IgD-negative memory B cell (primary cell): Measurements from ENCODE around the gene KCNH8. TPM values are rescaled to one million over a fixed set of nuclear protein-coding genes. Genes with fewer than 3 reads are reported as not detected.

Experiments
- H3K27ac Mint-ChIP-seq, 3 donors: one replicate each; pipeline ENCODE4 v1.8.0; 2020 to 2022; ENCODE audit warnings: mild to moderate bottlenecking in 3 of 3, mixed read lengths in 3 of 3, moderate library complexity in 1 of 3
- H3K27me3 Mint-ChIP-seq: one replicate; pipeline ENCODE4 v1.8.0; 2021; ENCODE audit warnings: mixed read lengths
- H3K36me3 Mint-ChIP-seq: one replicate; pipeline ENCODE4 v1.8.0; 2020; ENCODE audit warnings: mild to moderate bottlenecking, mixed read lengths
- H3K4me1 Mint-ChIP-seq, 3 donors: one replicate each; pipeline ENCODE4 v1.8.0; 2020 to 2022; ENCODE audit warnings: mixed read lengths in 3 of 3, mild to moderate bottlenecking in 1 of 3
- H3K4me3 Mint-ChIP-seq, 4 donors: one replicate each; pipeline ENCODE4 v1.8.0; 2020 to 2022; ENCODE audit warnings: mild to moderate bottlenecking in 4 of 4, mixed read lengths in 4 of 4, moderate library complexity in 3 of 4
- H3K9me3 Mint-ChIP-seq, 3 donors: one replicate each; pipeline ENCODE4 v1.8.0; 2020 to 2021; ENCODE audit warnings: mixed read lengths in 3 of 3, mild to moderate bottlenecking in 1 of 3
- polyA plus RNA-seq: library from polyadenylated mRNA; unstranded; fragments of 300-500 nt; fragmentation: Illumina TruSeq; gene quantifications from one replicate; pipeline ENCODE4 v1.2.3, GENCODE V29; 2021

The KCNH8 gene
- polyA plus RNA-seq, 1 donor from 2014 or later, result 1.9 TPM

DNA sequence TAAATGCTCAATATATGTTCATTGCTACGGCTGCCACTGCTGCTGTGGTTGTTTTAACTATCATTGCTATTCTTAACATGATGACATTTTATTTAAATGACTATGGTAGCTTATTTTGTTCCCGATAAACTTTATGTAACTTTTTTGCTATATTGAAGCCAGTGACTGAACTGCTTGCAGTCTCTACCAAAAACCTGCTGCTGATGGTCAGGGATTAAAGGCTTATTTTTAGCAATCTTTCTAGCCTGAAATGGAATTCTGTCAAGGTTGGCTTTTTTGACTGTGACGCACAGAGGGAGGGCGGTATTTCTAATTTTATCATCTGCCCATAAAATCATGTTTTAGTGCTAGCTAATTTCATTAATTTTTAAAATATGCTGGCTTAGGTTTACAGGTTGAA lies 271.8 kb downstream of the KCNH8 start:
- Mint-ChIP-seq H3K27ac (no peak overlapping the region), H3K9me3 (no peaks in the 10 kb centered on the region), H3K4me3 (no peak overlapping the region), H3K27me3 (no peaks in the 10 kb centered on the region), H3K4me1 (peaks cover 0 to 5% (median 1%) of the 10 kb centered on the region in 3 donors), H3K36me3 (peaks cover 2% of the 10 kb centered on the region)

DNA sequence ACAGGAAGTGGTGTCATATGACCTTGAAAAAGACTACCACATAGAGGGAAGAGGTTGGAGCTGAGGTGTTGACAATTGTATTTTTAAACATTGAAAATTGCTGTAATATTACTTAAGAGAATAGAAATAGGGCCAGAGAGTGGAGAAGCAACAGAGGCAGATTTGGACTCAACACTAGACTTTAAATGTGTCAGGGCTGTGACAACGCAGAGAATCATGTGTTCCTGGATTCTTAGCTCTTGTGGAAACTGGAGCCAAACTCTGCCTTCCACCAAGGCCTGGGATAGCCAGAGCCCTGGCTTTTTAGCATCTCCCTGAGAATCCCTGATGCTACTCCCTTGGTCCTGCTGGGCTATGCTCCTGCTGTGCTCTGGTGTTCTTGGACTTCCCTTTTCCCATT lies 277.5 kb downstream of the KCNH8 start:
- Mint-ChIP-seq H3K36me3 (peaks cover 3% of the 10 kb centered on the region), H3K4me1 (peaks cover 0 to 25% (median 16%) of the 10 kb centered on the region in 3 donors), H3K9me3 (peaks cover 0 to 3% (median 3%) of the 10 kb centered on the region in 3 donors), H3K27me3 (no peaks in the 10 kb centered on the region), H3K27ac (peak overlapping the region in 2 of 3 donors; percentile 42 to 57), H3K4me3 (no peak overlapping the region)

DNA sequence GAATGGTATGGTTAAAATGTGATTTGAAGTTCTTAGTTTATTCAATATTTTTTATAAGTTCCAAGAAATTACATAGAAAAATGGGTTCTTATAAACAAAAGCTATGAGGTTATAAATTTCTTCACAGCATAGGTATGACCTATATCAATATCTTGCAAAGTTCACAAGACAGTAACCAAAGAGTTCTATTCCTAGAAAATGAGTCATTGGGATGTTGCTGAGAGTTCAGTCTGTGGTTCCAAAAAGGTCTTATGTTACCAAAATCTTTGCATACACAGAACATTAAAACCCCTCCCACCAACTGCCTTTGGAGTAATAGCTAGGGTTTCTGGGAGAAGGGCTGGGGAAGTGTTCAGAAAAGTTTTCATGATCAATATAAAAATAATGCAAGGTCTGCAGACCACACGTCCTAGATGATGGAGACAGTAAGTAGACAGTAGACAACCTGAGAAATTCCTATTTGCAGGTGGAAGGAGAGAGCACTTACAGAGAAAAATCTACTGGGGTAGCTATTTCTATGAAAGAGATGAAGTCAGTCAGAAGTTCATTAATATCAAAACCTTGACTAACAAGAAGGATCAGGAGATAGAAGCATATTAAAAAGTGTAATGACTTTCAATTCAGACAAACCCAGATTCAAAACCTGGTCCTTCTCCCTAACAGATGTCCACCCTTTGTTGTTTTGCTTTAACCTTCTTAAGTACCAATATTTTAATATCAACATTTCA lies 279.3 kb downstream of the KCNH8 start:
- Mint-ChIP-seq H3K27me3 (no peaks in the 10 kb centered on the region), H3K9me3 (peaks cover 0 to 9% (median 3%) of the 10 kb centered on the region in 3 donors), H3K4me3 (no peak overlapping the region), H3K4me1 (peaks cover 0 to 32% (median 17%) of the 10 kb centered on the region in 3 donors), H3K27ac (no peak overlapping the region), H3K36me3 (peaks cover 5% of the 10 kb centered on the region)

DNA sequence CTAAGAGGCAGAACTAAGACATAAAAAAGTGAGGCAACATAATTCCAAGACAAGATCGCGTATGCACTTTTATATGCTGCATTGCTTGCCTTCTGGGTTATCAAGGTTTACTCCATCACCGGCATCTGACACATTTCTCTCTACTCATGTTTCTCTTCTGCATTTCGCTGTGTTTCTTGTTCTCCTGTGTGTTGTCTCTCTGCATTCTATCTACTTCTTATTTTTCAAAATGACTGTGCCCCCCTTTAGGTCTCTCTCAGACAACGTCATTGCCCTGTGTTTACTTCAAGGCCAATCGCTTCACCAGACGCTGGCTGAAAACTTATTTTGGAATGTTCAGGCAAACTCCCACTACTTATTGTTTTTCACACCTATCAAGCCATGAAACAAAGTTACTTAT lies 280.4 kb downstream of the KCNH8 start:
- peaks cover 0 to 9% (median 3%) of the 10 kb centered on the region in 3 donors for H3K9me3 Mint-ChIP-seq
- no peak overlapping the region for H3K27ac Mint-ChIP-seq
- H3K4me1 Mint-ChIP-seq, result peaks cover 0 to 32% (median 17%) of the 10 kb centered on the region in 3 donors
- no peak overlapping the region for H3K4me3 Mint-ChIP-seq
- H3K27me3 Mint-ChIP-seq, result no peaks in the 10 kb centered on the region
- peaks cover 6% of the 10 kb centered on the region for H3K36me3 Mint-ChIP-seq

DNA sequence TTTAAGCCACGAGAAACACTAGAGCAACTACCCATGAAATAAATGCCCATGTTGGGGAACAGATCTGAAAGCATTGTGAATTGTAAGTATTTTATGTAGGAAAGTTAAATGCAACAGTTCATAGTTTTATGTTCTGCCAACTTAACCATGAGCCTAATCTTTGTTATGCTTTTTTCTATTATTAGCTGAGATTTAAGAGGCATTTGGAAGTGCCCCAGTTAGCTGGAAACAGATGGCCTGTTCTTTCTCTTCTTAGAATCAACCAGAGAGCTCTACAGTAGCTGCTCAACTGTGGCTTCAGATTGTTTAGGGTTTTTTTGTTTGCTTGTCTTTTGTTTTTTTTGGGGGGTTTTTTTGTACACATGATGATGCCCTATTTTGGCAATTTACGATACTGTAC lies 284.4 kb downstream of the KCNH8 start:
- Mint-ChIP-seq H3K27me3 (no peaks in the 10 kb centered on the region), H3K9me3 (peaks cover 0 to 9% (median 2%) of the 10 kb centered on the region in 3 donors), H3K27ac (no peak overlapping the region), H3K4me3 (no peak overlapping the region), H3K36me3 (peaks cover 5% of the 10 kb centered on the region), H3K4me1 (peaks cover 0 to 16% (median 13%) of the 10 kb centered on the region in 3 donors)

DNA sequence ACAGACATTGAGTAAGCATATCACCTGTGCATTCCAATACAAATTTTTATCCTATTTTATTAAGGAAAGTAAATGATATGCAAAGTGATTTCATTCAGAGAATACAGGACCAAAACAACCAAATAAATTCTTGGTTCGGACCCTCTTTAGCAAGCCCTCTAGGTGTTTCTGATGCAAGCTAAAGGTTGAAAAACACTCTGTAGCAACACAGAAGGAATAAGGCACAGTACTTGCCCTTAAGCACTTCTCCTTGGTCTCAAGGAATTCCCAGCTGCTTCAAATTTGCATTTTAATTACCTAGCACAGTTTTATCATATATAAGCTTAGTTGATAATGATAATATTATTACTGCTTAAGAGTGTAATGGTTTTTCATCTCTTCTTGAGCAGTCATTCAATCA lies 288.4 kb downstream of the KCNH8 start:
- no peak overlapping the region for H3K4me3 Mint-ChIP-seq
- H3K4me1 Mint-ChIP-seq, result peaks cover 0 to 2% (median 1%) of the 10 kb centered on the region in 3 donors
- H3K27ac Mint-ChIP-seq, result no peak overlapping the region
- no peaks in the 10 kb centered on the region for H3K27me3 Mint-ChIP-seq
- H3K36me3 Mint-ChIP-seq, result peaks cover 19% of the 10 kb centered on the region
- peaks cover 0 to 1% (median 0%) of the 10 kb centered on the region in 3 donors for H3K9me3 Mint-ChIP-seq

DNA sequence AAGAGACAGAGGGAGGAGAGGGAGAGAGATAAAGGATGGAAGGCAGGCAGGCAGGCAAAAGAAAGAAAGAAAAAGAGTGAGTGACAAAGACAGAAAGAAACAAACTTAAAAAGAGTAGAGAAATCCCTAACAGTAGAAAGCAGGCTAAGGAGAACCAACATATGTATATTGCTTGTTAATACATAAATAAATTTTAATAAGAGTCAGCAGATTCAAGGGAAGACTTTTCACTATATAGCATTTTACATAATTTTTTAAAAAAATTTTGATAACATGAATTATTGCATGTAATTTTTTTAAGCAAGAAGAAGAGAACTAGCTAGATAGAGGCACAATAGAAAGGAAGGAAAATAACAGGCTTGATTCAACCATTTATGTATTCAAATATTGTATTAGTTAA lies 291.6 kb downstream of the KCNH8 start:
- H3K9me3 Mint-ChIP-seq, result peaks cover 0 to 3% (median 0%) of the 10 kb centered on the region in 3 donors
- H3K4me3 Mint-ChIP-seq, result no peak overlapping the region
- peaks cover 14% of the 10 kb centered on the region for H3K36me3 Mint-ChIP-seq
- no peak overlapping the region for H3K27ac Mint-ChIP-seq
- no peaks in the 10 kb centered on the region for H3K27me3 Mint-ChIP-seq
- peaks cover 4 to 6% (median 4%) of the 10 kb centered on the region in 3 donors for H3K4me1 Mint-ChIP-seq

DNA sequence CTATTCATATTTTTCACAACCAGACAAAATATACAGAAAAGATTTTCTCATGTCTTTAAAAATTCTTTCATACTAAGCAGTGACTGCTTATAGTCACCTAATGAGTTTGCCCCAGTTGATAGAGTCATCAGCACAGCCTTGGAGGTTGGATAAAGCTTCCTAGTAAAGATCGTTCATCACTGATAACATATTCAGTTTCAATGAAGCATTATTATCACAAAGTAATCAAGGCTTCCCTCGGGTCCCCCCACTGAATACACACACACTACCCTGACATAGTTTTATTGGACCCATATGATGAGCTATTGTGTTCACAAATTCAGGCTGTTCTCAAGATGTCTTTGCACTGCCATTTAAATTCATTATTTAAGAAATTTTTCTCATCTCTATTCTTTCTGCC lies 297.8 kb downstream of the KCNH8 start:
- H3K9me3 Mint-ChIP-seq, result peaks cover 0 to 1% (median 0%) of the 10 kb centered on the region in 3 donors
- H3K36me3 Mint-ChIP-seq, result peaks cover 7% of the 10 kb centered on the region
- peaks cover 12 to 18% (median 14%) of the 10 kb centered on the region in 3 donors for H3K4me1 Mint-ChIP-seq
- H3K27ac Mint-ChIP-seq, result no peak overlapping the region
- H3K4me3 Mint-ChIP-seq, result no peak overlapping the region
- no peaks in the 10 kb centered on the region for H3K27me3 Mint-ChIP-seq

DNA sequence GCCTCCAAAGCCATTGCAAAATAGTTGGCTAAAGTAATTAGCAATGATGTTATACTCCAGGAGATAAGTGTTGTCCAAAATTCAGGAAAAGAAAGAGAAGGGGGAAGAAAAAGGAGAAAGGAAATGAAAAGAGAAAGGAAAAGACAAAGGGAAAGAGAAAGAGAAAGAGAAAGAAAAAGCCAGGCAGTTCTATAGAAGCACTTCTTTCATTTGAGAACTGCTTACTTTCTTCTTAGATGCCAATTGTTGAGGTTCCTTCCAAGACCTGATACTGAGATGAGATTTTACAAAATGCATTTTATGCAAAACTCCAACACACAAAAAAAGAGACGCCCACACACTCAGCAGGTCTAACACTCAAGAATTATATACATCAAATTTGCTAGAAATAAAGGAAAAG lies 298.4 kb downstream of the KCNH8 start:
- peaks cover 12 to 18% (median 13%) of the 10 kb centered on the region in 3 donors for H3K4me1 Mint-ChIP-seq
- peak overlapping the region in 1 of 4 donors; percentile 0 for H3K4me3 Mint-ChIP-seq
- H3K27ac Mint-ChIP-seq, result peak overlapping the region in 1 of 3 donors; percentile 29
- H3K9me3 Mint-ChIP-seq, result peaks cover 0 to 1% (median 0%) of the 10 kb centered on the region in 3 donors
- no peaks in the 10 kb centered on the region for H3K27me3 Mint-ChIP-seq
- peaks cover 7% of the 10 kb centered on the region for H3K36me3 Mint-ChIP-seq

DNA sequence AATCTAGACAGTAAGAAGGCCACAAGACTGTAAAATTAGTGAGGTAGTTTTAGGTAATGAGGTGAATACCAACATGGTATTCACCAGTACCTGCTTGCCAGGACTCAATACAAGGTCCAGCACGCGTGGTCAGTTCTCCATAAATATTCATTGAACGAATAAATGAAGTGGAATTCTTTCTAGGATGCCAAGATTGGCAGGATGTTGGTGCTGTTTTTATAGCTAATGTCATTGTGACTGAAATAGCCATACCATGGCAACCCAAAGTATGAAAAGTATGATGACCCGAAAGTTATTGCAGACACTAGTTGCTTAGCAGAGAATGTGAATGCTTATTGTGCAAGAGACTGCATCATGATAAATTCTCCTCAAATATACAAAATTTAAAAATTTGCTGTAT lies 307.2 kb downstream of the KCNH8 start:
- H3K27ac Mint-ChIP-seq, result no peak overlapping the region
- H3K9me3 Mint-ChIP-seq, result peaks cover 2 to 16% (median 3%) of the 10 kb centered on the region in 3 donors
- no peaks in the 10 kb centered on the region for H3K27me3 Mint-ChIP-seq
- peaks cover 0 to 2% (median 0%) of the 10 kb centered on the region in 3 donors for H3K4me1 Mint-ChIP-seq
- H3K4me3 Mint-ChIP-seq, result no peak overlapping the region
- H3K36me3 Mint-ChIP-seq, result peaks cover 16% of the 10 kb centered on the region

DNA sequence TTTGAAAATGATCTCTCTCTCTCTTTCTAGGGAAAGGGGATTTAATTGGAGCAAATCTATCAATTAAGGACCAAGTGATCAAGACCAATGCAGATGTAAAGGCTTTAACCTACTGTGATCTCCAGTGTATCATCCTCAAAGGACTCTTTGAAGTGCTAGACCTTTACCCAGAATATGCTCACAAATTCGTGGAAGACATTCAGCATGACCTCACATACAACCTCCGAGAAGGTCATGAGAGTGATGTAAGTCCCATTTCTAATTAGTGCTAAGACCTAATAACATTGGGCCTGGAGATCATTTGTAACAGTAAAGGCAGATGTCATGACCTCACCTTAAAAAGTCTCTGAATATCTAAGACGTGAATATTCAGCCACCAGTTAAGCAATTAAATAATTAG lies 308.4 kb downstream of the KCNH8 start:
- Mint-ChIP-seq H3K4me3 (no peak overlapping the region), H3K27me3 (no peaks in the 10 kb centered on the region), H3K27ac (no peak overlapping the region), H3K9me3 (peaks cover 5 to 20% (median 9%) of the 10 kb centered on the region in 3 donors), H3K4me1 (peaks cover 0 to 2% (median 0%) of the 10 kb centered on the region in 3 donors), H3K36me3 (peaks cover 16% of the 10 kb centered on the region)

DNA sequence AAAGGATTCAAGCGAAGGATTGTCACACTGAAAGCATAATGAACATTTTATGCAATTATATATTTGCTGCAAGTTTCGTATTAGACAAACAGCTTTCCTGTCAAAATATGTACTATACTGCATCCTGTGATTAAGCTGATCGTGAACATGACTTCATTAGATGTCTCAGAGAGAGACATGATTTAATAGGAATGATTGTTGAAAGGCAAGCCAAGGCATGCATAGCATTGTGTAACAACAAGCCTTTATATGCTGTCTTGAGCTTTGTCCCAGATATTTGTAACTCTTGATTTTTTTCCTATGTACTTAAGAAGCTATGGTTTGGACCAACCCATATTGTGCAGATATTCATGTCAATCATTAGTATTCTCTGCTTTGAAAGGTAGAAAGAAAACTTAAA lies 309.1 kb downstream of the KCNH8 start:
- no peaks in the 10 kb centered on the region for H3K27me3 Mint-ChIP-seq
- peaks cover 0 to 2% (median 0%) of the 10 kb centered on the region in 3 donors for H3K4me1 Mint-ChIP-seq
- no peak overlapping the region for H3K4me3 Mint-ChIP-seq
- H3K36me3 Mint-ChIP-seq, result peaks cover 16% of the 10 kb centered on the region
- H3K9me3 Mint-ChIP-seq, result peaks cover 7 to 17% (median 9%) of the 10 kb centered on the region in 3 donors
- no peak overlapping the region for H3K27ac Mint-ChIP-seq

DNA sequence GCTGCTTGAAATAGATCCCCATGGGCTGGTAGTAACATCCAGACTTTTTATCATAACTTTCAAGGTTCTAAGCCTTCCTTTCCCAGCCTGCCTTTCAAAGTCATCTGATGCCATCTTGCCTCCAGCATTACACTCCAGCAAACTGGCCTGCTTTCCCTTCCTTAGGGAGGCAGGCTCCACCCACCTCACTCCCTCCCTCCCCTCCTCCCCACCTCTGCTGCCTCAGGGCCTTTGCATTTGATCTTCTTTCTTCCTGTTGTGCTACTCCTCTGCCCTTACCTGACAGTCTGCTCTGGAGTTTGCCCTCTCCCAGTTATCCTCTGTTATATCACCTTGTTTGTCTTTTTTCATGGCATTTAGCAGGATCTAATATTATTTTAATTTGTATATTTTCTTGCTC lies 319.5 kb downstream of the KCNH8 start:
- Mint-ChIP-seq H3K27ac (no peak overlapping the region), H3K4me3 (no peak overlapping the region), H3K9me3 (peaks cover 0 to 5% (median 0%) of the 10 kb centered on the region in 3 donors), H3K4me1 (peaks cover 4 to 8% (median 7%) of the 10 kb centered on the region in 3 donors), H3K36me3 (peaks cover 24% of the 10 kb centered on the region), H3K27me3 (no peaks in the 10 kb centered on the region)

DNA sequence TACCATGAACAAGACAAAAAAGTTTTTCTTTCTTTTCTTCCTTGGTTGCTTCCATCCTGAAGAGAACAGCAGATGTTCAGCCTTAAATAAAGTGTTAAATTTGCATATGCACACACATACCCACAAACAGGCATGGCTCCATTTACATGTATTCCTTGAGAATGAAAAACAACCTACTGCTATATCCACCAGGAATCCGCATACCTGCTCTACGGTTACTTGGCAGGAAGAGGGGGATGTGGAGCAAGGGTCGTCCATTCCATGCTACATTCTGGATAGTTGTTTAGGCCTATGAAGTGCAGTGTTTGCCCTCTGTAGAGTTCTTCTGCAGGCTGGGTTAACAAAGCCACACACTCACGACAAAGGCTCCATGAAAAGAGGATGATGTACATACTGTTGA lies 322.8 kb downstream of the KCNH8 start:
- Mint-ChIP-seq H3K27ac (no peak overlapping the region), H3K27me3 (no peaks in the 10 kb centered on the region), H3K36me3 (peaks cover 28% of the 10 kb centered on the region), H3K4me3 (no peak overlapping the region), H3K9me3 (peaks cover 0 to 7% (median 0%) of the 10 kb centered on the region in 3 donors), H3K4me1 (peaks cover 0 to 7% (median 6%) of the 10 kb centered on the region in 3 donors)

DNA sequence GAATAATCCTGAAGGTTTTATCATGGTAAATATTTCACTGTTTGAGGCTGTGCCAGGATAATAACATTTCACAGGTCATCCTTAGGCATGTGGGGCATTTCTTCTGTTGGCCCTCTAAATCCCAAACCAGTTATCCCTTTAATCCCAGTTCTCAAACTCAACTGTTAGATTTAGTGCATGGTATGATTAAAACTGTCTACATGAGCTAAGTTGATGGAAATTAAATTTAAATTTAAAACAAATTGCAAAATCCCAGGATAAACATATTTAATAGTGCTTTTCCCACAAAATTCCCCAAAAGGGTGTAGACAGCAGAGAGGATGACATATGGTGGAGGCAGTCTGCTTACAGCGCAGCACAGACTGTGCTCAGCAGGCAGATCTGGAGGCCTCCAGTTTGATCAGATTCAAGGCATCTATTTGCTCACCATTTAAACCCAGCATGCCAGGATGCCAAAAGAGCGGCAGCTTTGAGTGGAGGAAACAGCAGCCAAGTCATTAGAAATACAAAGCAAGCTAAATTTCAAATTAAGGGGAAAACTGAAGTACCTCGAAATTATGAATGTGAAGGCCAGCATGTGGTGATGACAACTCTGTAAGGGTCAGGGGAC lies 325.8 kb downstream of the KCNH8 start:
- Mint-ChIP-seq H3K27ac (peak overlapping the region in 1 of 3 donors; percentile 91), H3K36me3 (peaks cover 25% of the 10 kb centered on the region)

More for the DNA sequence above, 325.8 kb downstream of the KCNH8 start:
- H3K4me3 Mint-ChIP-seq, result no peak overlapping the region
- peaks cover 0 to 1% (median 0%) of the 10 kb centered on the region in 3 donors for H3K4me1 Mint-ChIP-seq
- H3K27me3 Mint-ChIP-seq, result no peaks in the 10 kb centered on the region
- peaks cover 0 to 7% (median 0%) of the 10 kb centered on the region in 3 donors for H3K9me3 Mint-ChIP-seq
